Caco-2 (cell line): ENCODE data around the gene DEFB115. TPM values are rescaled to one million over a fixed set of nuclear protein-coding genes. Genes with fewer than 3 reads are reported as not detected.

Experiments used
- BruUV-seq: library from RNA; stranded (reverse); fragments of 400-500 nt; replicated peaks from 2 replicates; lab custom pipeline; 2021; lab: Mats Ljungman, UMichigan
- CTCF ChIA-PET: fragments of 300-600 bp; sonication (Branson Sonifier 250); formaldehyde crosslinking; loops from one replicate; lab custom pipeline; 2022; ENCODE audit warnings: antibody characterized with exemption; lab: Charles Lee
- POLR2A ChIA-PET: fragments of 300-600 bp; sonication (Branson Sonifier 250); formaldehyde crosslinking; loops from one replicate; lab custom pipeline; 2022; ENCODE audit warnings: antibody characterized with exemption; lab: Charles Lee
- DNase-seq, 2 experiments: peaks; one replicate each; pipeline versions ENCODE4 v3.0.0 to v3.0.0-alpha.2; 2020 to 2022
- H3K27me3 ChIP-seq: replicated peaks from 2 replicates; pipeline ENCODE4 v1.6.0; 2011; ENCODE audit warnings: low read length; ENCODE audit not compliant: control insufficient read depth, insufficient read depth
- H3K36me3 ChIP-seq: 2 replicates; pipeline ENCODE4 v1.5.1; 2011; ENCODE audit warnings: low read length; ENCODE audit not compliant: control insufficient read depth, insufficient read depth
- H3K4me1 ChIP-seq: fragments of 250-450 bp; sonication (Bioruptor Pico); 2 replicates; pipeline ENCODE4 v1.5.1; 2020; ENCODE audit warnings: mild to moderate bottlenecking
- H3K4me3 ChIP-seq: 2 replicates; pipeline ENCODE4 v1.5.1; 2011; ENCODE audit warnings: low read depth, mild to moderate bottlenecking, control low read depth, low read length
- H3K9me3 ChIP-seq: fragments of 250-450 bp; sonication (Bioruptor Pico); 2 replicates; pipeline ENCODE4 v1.5.1; 2020; ENCODE audit warnings: mild to moderate bottlenecking, moderate library complexity
- H3K27ac Mint-ChIP-seq: one replicate; pipeline ENCODE4 v1.8.0; 2022; ENCODE audit warnings: mixed read lengths; ENCODE audit not compliant: unreplicated experiment
- H3K27me3 Mint-ChIP-seq: one replicate; pipeline ENCODE4 v1.8.0; 2022; ENCODE audit warnings: mixed read lengths; ENCODE audit not compliant: insufficient read depth, unreplicated experiment
- H3K36me3 Mint-ChIP-seq: one replicate; pipeline ENCODE4 v1.8.0; 2022; ENCODE audit warnings: mild to moderate bottlenecking, mixed read lengths; ENCODE audit not compliant: insufficient read depth, unreplicated experiment
- H3K4me1 Mint-ChIP-seq: one replicate; pipeline ENCODE4 v1.8.0; 2022; ENCODE audit warnings: low read depth, mixed read lengths; ENCODE audit not compliant: unreplicated experiment
- H3K4me3 Mint-ChIP-seq: one replicate; pipeline ENCODE4 v1.8.0; 2022; ENCODE audit warnings: mild to moderate bottlenecking, moderate library complexity, mixed read lengths; ENCODE audit not compliant: unreplicated experiment
- H3K9me3 Mint-ChIP-seq: one replicate; pipeline ENCODE4 v1.8.0; 2022; ENCODE audit warnings: mixed read lengths; ENCODE audit not compliant: unreplicated experiment
- intact Hi-C: fragments of 100-400 bp; cut with micrococcal nuclease; formaldehyde crosslinking; loops from one replicate; pipeline ENCODE4 v1.10.0; 2022; ENCODE audit not compliant: unreplicated experiment
- total RNA-seq: library from RNA; stranded (reverse); gene quantifications from 2 replicates; pipeline ENCODE4 v1.2.3, GENCODE V29; 2022
- TF ChIP-seq, protein P1 (sequence below), 2 experiments: fragments of 200-600 bp in 1 of 2; IDR thresholded peaks; 1 replicate in 1 of 2; 2 replicates in 1 of 2; pipeline versions ENCODE4 v1.5.1 to v1.8.0; 2011 to 2022; ENCODE audit warnings: antibody characterized with exemption in 1 of 2, control low read depth in 1 of 2, inconsistent platforms in 1 of 2, low read depth in 1 of 2, low read length in 1 of 2, mild to moderate bottlenecking in 1 of 2, moderate library complexity in 1 of 2; ENCODE audit not compliant: insufficient read depth in 1 of 2, severe bottlenecking in 1 of 2, unreplicated experiment in 1 of 2

DEFB115 gene
- total RNA-seq, 1 experiment from 2014 or later: not detected

DNA sequence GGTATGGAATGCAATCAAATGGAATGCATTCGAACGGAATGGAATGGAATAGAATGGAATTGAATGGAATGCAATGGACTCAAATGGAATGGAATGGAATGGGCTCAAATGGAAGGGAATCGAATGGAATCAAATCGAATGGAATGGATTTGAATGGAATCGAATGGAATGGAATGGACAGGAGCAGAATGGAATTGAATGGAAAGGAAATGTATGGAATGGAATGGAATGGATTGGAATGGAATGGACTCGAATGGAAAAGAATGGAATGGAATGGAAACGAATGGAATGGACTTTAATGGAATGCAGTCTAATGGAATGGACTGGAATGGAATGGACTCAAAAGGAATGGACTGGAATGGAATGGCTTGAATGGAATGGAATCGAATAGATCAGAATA is 18.3 kb upstream of the DEFB115 start:
- Mint-ChIP-seq H3K4me1 (no peaks in the 10 kb centered on the region), H3K27ac (no peak overlapping the region), H3K27me3 (no peaks in the 10 kb centered on the region), H3K36me3 (no peaks in the 10 kb centered on the region), H3K9me3 (no peaks in the 10 kb centered on the region), H3K4me3 (no peak overlapping the region)
- ChIA-PET POLR2A (no interaction called here), CTCF (no interaction called here)
- no TSS peak for BruUV-seq
- TF ChIP-seq, protein P1, sequence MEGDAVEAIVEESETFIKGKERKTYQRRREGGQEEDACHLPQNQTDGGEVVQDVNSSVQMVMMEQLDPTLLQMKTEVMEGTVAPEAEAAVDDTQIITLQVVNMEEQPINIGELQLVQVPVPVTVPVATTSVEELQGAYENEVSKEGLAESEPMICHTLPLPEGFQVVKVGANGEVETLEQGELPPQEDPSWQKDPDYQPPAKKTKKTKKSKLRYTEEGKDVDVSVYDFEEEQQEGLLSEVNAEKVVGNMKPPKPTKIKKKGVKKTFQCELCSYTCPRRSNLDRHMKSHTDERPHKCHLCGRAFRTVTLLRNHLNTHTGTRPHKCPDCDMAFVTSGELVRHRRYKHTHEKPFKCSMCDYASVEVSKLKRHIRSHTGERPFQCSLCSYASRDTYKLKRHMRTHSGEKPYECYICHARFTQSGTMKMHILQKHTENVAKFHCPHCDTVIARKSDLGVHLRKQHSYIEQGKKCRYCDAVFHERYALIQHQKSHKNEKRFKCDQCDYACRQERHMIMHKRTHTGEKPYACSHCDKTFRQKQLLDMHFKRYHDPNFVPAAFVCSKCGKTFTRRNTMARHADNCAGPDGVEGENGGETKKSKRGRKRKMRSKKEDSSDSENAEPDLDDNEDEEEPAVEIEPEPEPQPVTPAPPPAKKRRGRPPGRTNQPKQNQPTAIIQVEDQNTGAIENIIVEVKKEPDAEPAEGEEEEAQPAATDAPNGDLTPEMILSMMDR (IDR thresholded peaks at IDR 0.05; ENCODE audit: insufficient read depth in 1 of 2, low read depth in 1 of 2, low read length in 1 of 2, severe bottlenecking in 1 of 2, unreplicated experiment in 1 of 2): no peak
- peaks cover 68% of the 10 kb centered on the region for H3K9me3 ChIP-seq
- H3K4me1 ChIP-seq: no peaks in the 10 kb centered on the region
- intact Hi-C loops: no loop called here
- no peaks in the 10 kb centered on the region for H3K36me3 ChIP-seq
- no peak overlapping the region for H3K4me3 ChIP-seq
- no peaks in the 10 kb centered on the region for H3K27me3 ChIP-seq
- DNase-seq: no peak

DNA sequence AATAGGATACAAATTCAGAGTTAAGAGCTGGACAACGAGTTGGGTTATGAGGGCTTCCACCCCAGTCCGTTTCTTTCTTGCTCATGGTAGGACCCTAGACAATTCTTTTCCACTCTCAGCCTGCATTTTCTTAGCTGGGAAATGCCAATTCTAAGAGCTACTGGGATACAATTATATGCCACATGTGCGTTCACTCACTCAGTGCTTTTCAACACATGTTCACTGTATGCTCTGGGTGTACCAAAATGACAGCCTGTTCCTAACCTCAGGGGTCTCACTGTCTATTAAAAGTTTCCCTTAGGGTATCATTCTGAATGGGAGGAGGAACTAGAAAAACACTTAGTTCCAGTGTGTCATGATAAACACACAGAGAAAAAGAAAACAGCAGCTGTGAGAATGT is 505 bp upstream of the DEFB115 start:
- no TSS peak for BruUV-seq
- Mint-ChIP-seq H3K9me3 (no peaks in the 10 kb centered on the region), H3K27me3 (peaks cover 3% of the 10 kb centered on the region), H3K4me1 (no peaks in the 10 kb centered on the region), H3K27ac (no peak overlapping the region), H3K36me3 (no peaks in the 10 kb centered on the region), H3K4me3 (no peak overlapping the region)
- 0 out of 2 replicates have a peak, but pooled peaks cover 2% of the 10 kb centered on the region for H3K27me3 ChIP-seq
- ChIA-PET CTCF (no interaction called here), POLR2A (no interaction called here)
- intact Hi-C loops: no loop called here
- H3K4me3 ChIP-seq: no peak overlapping the region
- no peak for DNase-seq
- TF ChIP-seq, protein P1 (IDR thresholded peaks at IDR 0.05; ENCODE audit: insufficient read depth in 1 of 2, low read depth in 1 of 2, low read length in 1 of 2, severe bottlenecking in 1 of 2, unreplicated experiment in 1 of 2): no peak
- H3K4me1 ChIP-seq: no peaks in the 10 kb centered on the region
- H3K36me3 ChIP-seq: no peaks in the 10 kb centered on the region
- no peaks in the 10 kb centered on the region for H3K9me3 ChIP-seq

DNA sequence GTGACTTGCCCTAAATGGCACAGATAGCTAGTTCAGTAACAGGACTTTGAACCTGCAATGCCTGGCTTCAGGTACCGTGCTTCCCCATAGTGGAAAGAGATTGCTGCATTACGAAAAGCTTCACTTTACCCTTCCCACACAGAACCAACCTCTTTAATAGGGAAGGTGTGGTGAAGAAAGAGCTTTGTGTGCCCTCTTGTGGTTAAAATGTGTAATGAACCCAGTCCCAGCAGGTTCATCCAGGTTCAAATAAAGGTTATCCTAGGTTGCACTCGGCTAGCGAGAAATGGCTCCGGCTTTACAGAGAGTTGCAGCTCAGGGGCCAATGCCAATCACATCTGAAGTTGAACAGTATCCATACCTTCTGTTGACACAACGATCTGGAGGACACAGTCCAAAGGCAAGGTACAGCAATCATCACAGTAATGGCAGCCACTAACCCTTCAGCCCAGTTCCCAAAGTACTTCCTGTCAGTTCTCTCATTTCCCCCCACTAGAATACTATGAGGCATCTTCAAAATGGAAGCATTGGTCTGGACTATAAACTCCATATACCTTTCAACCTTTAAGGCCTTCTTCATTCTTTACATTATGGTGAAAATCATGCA is 3.0 kb downstream of the DEFB115 start:
- peak; percentile 63 to 75 for DNase-seq
- H3K4me1 ChIP-seq: no peaks in the 10 kb centered on the region
- intact Hi-C loops: loop anchor here (2.0 to 5.0 kb wide), 2 partner anchors 1508 to 1816 kb away; no protein-coding TSS in a partner anchor
- H3K9me3 Mint-ChIP-seq: no peaks in the 10 kb centered on the region
- no peak overlapping the region for H3K4me3 ChIP-seq
- H3K4me3 Mint-ChIP-seq: no peak overlapping the region
- BruUV-seq: no TSS peak
- ChIA-PET POLR2A (no interaction called here), CTCF (interaction anchor here (0.8 to 1.1 kb wide), 4 partner anchors 9 to 16 kb away, joined by 3 to 5 read pairs (median 4); no protein-coding TSS in a partner anchor)
- no peaks in the 10 kb centered on the region for H3K36me3 Mint-ChIP-seq
- no peak overlapping the region for H3K27ac Mint-ChIP-seq
- peaks cover 3% of the 10 kb centered on the region for H3K27me3 Mint-ChIP-seq
- H3K27me3 ChIP-seq: 0 out of 2 replicates have a peak, but pooled peaks cover 2% of the 10 kb centered on the region
- no peaks in the 10 kb centered on the region for H3K36me3 ChIP-seq
- no peaks in the 10 kb centered on the region for H3K9me3 ChIP-seq
- H3K4me1 Mint-ChIP-seq: no peaks in the 10 kb centered on the region
- TF ChIP-seq, protein P1 (IDR thresholded peaks at IDR 0.05; ENCODE audit: insufficient read depth in 1 of 2, low read depth in 1 of 2, low read length in 1 of 2, severe bottlenecking in 1 of 2, unreplicated experiment in 1 of 2): peak; percentile 91 to 96
